ENCODE measurements around the gene MRGPRX3.

MRGPRX3 gene

GRCh38 chr11:18172666-18173065 is 40.3 kb downstream of the MRGPRX3 start, which contains the start of gene MRGPRX4:
MRGPRX4 (plus strand) TSS chr11:18172837; CDS start chr11:18173257, 420 bp downstream.
- peaks cover 6% of the 10 kb centered on the region for H3K4me1 ChIP-seq (ENCODE audit: insufficient read depth, low read length, severe bottlenecking)
- no peaks in the 10 kb centered on the region for H3K9me3 ChIP-seq (ENCODE audit: low read length)
- no peaks in the 10 kb centered on the region for H3F3A ChIP-seq (ENCODE audit: insufficient read depth, low read length)
- no peaks in the 10 kb centered on the region for H3K27me3 ChIP-seq (ENCODE audit: insufficient read depth, low read length)
- H3K27ac ChIP-seq (ENCODE audit: low read depth, low read length, poor library complexity, severe bottlenecking): no peak within 1 kb of the TSS
- no peak for TF ChIP-seq EZH2 (IDR thresholded peaks at IDR 0.05; ENCODE audit: borderline replicate concordance, low read length)
- TF ChIP-seq, protein P1, sequence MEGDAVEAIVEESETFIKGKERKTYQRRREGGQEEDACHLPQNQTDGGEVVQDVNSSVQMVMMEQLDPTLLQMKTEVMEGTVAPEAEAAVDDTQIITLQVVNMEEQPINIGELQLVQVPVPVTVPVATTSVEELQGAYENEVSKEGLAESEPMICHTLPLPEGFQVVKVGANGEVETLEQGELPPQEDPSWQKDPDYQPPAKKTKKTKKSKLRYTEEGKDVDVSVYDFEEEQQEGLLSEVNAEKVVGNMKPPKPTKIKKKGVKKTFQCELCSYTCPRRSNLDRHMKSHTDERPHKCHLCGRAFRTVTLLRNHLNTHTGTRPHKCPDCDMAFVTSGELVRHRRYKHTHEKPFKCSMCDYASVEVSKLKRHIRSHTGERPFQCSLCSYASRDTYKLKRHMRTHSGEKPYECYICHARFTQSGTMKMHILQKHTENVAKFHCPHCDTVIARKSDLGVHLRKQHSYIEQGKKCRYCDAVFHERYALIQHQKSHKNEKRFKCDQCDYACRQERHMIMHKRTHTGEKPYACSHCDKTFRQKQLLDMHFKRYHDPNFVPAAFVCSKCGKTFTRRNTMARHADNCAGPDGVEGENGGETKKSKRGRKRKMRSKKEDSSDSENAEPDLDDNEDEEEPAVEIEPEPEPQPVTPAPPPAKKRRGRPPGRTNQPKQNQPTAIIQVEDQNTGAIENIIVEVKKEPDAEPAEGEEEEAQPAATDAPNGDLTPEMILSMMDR (IDR thresholded peaks at IDR 0.05; ENCODE audit: low read length): no peak
- no peak within 1 kb of the TSS for H2AFZ ChIP-seq (ENCODE audit: low read length)
- peak within 1 kb of the TSS; percentile 45 for H3K4me3 ChIP-seq (ENCODE audit: low read depth, low read length, poor library complexity, severe bottlenecking)
- no peak within 1 kb of the TSS; the same call in 1 of the 2 replicates for H3K9ac ChIP-seq (ENCODE audit: low read length)
- no peaks in the 10 kb centered on the region for H3K9me2 ChIP-seq (ENCODE audit: low read depth, low read length)
- no peaks in the 10 kb centered on the region for H3K79me2 ChIP-seq (ENCODE audit: insufficient read depth, low read length)
- peak within 1 kb of the TSS; percentile 56 for H3K4me2 ChIP-seq (ENCODE audit: low read length)
- no peaks in the 10 kb centered on the region for H3K36me3 ChIP-seq (ENCODE audit: insufficient read depth, low read length)
- no peaks in the 10 kb centered on the region for H4K20me1 ChIP-seq (ENCODE audit: insufficient read depth, low read length)

- Histone ChIP-seq H3K4me1 (ENCODE audit: insufficient read depth, low read length, severe bottlenecking) (peaks cover 6% of the 10 kb centered on the region), H3K9ac (ENCODE audit: low read length) (no peak overlapping the region; the same call in 1 of the 2 replicates), H3K4me3 (ENCODE audit: low read depth, low read length, poor library complexity, severe bottlenecking) (peak overlapping the region; percentile 45), H3K9me3 (ENCODE audit: low read length) (no peaks in the 10 kb centered on the region), H4K20me1 (ENCODE audit: insufficient read depth, low read length) (no peaks in the 10 kb centered on the region), H3K36me3 (ENCODE audit: insufficient read depth, low read length) (no peaks in the 10 kb centered on the region), H3K27ac (ENCODE audit: low read depth, low read length, poor library complexity, severe bottlenecking) (no peak overlapping the region), H2AFZ (ENCODE audit: low read length) (no peak overlapping the region), H3K79me2 (ENCODE audit: insufficient read depth, low read length) (no peaks in the 10 kb centered on the region), H3K9me2 (ENCODE audit: low read depth, low read length) (no peaks in the 10 kb centered on the region), H3K27me3 (ENCODE audit: insufficient read depth, low read length) (no peaks in the 10 kb centered on the region), H3K4me2 (ENCODE audit: low read length) (peak overlapping the region; percentile 56), H3F3A (ENCODE audit: insufficient read depth, low read length) (no peaks in the 10 kb centered on the region)
- TF ChIP-seq, protein P1 (IDR thresholded peaks at IDR 0.05; ENCODE audit: low read length): no peak
- no peak for TF ChIP-seq EZH2 (IDR thresholded peaks at IDR 0.05; ENCODE audit: borderline replicate concordance, low read length)
These were observed 41.0 kb downstream of the MRGPRX3 start for GRCh38 chr11:18173225-18173866.
